Middle frontal gyrus (tissue), 1 donor: ENCODE results near the gene MAOB.
A peak's percentile ranks its signal among the peaks of the same experiment; 100 is the strongest.
"Not testable (repeated sequence)": the region's sequence is repeated elsewhere in the genome, so short reads cannot be mapped to it uniquely, and the experiment has no call there.

Experiments used
- DNase-seq: peaks from one replicate; pipeline ENCODE4 v3.0.0-alpha.2; 2015; ENCODE audit warnings: low spot score; ENCODE audit errors: extremely low spot score

Gene MAOB

DNA sequence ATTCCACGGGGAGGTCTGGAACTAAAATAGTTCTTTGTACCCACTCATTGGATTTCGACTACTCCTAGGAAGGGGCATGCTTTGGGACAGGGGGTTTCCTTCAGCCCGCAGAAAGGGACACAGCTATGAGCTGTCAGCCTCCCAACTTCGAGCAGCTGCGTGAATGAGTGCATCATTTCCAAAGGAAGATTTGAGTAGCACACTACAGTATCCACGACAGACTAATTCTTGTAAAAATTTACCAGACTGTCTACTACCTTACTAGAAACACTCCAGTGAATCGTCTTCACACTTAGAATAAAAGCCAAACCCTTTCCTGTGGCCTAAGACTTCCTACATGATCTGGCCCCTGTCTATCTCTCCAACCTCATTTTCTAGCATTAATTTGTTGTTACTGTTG lies 124.2 kb downstream of the MAOB start:
- no peak for DNase-seq

DNA sequence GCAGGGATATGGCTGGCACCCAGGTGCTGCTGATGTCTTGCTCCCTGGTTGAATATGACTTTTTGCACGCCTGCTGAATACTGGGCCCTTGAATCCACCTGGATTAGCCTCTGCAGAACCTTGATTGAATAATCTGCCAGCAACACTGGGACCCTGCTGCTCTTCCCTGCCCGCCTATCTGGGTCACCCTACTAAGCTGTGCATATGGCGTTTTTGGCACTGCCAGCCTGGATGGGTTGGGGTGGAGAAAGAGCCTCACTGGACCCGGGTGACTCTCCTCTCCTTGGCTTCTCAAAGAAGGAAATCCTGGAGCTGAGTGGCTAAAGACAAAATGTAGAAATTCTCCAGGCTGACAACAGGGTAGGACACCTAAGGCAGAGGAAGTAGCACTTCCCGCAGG lies 126.2 kb downstream of the MAOB start:
- no peak for DNase-seq

DNA sequence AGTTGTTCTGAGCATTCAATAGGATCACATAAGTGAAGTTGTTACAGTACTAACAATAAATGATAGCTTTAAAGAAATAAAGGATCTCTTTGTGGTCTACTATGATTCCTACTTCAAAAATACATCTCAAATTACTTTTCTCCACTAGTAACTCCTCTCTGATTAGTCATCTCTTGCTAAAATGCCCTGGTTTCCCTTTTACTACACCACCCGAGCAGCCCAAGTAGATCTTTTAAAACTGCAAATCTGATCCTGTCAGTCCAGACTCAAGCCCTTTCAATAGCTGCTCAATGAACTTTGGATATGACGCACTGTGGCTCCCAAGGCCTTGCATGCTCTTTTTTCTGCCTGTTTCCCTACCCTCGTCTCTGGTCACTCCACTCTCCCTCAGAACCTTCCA lies 128.6 kb downstream of the MAOB start:
- no peak for DNase-seq

DNA sequence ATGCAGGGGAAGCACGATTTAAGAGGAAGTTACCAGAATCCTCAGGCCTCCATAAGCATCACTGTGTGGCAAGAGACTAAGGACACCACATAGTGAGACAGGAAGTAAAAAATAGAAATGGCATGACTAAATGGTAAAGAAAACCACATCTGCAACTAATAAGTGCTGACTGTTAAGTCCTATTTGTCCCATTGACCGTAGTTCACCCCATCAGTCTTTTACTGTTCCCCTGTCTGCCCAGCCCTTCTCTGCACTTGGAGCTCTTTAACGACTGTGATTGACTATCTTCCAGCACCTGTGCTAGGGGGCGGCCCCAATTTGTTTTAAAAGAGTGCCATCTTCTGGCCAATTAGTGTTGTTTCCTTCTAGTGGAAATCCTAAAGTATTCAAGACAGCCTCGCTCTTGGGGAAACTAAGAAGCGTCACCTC lies 132.0 kb downstream of the MAOB start:
- peak; percentile 6 for DNase-seq

DNA sequence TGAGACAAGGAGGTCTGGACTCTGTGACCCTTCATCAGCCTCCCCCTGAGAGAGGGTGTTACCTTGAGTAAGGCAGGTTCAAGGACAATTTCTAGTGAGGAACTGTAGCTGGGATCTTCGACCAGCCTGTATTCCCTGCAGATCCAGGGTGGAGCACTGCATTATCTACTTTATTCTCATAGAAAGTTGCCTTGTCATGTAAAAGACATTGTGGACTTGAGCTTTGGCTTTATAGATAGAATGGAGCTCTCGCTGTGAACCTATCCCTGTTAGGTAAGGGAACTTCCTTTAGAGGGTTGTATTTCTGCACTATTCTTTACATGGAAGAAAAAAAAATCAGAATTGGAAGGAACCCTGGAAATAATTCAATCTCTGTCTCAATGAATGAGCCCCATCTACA lies 134.8 kb downstream of the MAOB start:
- no peak for DNase-seq

DNA sequence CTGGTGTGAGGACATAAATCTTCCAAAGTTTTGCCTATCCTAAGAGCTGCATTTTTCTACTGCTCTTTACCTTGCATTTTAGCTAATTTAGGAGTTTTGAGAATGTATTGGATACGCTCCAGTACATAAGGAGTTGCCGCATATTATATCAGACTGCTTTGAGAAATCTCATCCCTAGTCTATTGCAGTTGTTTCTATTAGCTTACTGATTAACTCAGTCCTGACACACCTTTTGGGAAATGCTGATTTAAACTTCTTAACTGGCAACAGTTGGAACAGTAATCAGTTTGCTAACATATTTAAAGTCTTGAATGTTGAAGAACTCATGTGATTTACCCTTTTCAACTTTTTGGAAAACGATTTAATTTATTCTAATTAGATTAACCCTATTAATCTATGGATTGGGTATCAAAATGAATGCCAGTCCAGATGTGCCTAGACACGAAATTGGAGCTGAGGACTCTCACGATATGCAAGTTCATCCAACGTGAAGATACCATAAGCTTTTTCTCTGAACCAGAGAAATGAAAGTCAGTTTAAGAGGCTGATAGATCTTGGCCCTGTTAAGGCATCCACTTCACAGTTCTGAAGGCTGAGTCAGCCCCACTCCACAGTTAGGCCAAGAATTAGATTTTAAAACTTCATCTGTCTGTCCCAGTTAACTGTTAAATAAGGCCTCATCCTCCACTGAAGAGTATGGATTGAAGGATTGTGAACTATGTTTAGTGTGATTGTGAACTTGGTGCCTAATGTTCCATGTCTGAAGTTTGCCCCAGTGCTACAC lies 136.1 kb downstream of the MAOB start:
- no peak for DNase-seq

DNA sequence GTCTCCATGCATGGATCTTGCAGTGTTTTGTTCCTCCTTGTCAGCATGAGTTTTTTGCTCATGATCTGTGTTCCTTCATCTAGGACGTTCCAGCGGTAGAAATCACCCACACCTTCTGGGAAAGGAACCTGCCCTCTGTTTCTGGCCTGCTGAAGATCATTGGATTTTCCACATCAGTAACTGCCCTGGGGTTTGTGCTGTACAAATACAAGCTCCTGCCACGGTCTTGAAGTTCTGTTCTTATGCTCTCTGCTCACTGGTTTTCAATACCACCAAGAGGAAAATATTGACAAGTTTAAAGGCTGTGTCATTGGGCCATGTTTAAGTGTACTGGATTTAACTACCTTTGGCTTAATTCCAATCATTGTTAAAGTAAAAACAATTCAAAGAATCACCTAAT lies 138.0 kb downstream of the MAOB start:
- no peak for DNase-seq

DNA sequence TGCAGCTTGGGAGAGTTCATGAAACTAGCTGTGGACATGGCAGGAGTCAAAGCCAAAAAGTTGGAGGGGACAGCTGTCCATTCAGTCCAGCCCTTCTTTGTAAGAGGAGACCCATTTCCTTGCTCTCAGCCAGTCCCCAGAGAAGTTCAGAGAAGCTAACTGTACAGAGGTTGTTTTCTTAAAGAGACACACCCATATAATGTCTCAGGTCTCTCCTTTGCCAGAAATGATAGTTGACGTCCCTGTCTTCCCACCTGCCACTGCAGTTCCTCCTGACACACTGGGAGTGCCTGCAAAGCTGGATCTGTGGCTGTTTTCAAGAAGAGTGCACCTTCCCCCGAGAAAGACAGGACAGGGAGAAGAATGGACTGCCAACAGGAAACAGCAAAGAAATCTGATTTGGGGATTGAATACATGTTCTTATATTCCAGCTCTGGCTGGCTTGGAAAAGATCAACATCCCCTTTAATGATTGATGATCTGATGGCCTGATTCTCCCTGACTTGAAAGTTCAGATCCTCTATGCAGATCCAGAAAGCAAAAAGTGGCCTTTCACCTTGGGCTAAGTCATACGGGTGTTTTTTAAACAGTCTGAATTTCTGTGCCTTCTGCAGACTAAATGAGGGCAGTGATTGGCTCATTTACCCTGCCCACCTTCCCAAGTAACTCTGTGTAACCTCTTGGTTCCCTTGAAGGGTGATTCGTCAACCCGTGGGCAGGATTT lies 139.0 kb downstream of the MAOB start:
- DNase-seq = no peak

DNA sequence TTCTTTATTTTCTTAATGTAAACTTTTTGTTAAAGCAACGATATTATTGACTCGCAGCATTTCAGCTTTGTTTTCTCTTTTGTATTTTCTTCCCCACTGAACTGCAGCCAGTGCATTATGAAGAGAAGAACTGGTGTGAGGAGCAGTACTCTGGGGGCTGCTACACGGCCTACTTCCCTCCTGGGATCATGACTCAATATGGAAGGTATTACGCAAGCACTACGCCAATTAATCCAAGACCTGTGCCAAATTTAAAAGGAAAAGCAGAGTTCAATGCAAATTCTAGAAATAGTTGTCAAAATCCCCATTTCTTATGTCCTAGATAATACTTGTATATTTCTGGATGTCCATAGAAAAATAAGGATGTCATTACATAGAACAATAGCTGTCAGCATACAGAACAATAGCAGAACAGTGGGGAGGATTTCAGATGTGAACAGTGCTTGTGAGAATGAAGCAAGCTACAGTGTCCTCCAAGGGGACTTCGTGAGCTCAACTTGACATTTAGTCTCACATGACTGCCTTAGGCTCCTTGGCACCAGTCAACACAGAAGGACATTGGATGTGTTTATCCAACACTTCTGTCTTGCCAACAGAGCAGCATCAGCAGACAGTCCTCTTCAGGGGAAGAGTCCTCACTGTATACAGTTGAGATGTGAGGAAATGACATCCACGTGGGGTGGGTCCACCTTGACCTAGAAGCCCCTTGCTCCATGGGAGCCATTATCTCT lies 140.2 kb downstream of the MAOB start:
- no peak for DNase-seq

DNA sequence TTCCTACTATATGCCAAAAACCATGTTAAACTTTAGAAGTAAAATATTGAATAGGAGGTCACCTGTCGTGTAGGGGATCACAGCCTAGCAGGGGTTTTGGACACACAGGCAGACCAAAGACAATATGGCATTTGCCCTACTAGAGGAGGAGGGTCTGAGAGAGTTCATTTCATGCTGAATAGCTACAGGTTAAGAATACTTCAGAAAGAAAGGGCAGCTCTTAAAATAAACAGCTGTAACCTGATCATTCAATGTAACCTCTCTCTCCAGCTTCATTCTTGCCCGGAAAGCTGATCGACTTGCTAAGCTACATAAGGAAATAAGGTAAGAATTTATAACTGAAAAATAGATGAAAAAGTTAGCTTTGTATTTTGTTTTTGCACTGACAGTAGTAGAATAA lies 146.3 kb downstream of the MAOB start:
- no peak for DNase-seq

DNA sequence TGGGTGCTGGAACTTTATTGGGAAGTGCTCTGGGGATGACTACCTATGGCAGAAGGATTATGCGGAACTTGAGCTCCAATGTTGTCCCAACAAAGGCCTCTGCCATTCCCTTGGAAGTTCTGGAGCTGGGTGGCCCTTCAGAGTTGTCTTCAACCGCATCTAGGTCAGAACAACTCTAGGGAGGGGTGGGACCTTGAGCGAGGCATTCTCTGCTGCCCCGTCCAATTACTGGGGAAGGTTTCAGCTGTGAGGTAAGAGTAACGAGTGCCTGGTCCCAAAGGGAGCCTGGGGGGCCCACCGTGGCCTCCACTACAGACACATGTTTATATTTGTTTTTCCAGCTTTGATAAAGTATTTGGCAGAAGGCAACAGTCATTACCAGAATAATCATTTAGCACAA lies 146.7 kb downstream of the MAOB start:
- no peak for DNase-seq

DNA sequence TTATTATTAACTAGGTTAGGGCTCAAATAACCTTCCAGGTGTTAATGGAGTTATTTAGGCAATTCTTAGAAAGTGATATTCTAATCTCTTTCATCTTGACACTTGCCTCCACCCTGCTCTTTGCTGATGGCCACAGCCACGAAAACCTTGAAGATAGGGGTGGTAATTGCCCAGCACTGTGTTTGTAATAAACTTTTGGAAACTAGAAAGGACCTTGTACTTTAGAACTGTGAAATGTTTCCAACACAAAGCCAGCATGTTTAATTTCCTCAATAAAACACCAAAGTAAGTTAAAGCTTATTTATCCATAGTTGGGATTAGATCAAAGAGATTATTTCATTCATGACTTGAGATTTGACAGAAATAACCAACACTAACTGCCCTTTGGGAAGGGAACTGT lies 147.8 kb downstream of the MAOB start:
- DNase-seq = no peak

DNA sequence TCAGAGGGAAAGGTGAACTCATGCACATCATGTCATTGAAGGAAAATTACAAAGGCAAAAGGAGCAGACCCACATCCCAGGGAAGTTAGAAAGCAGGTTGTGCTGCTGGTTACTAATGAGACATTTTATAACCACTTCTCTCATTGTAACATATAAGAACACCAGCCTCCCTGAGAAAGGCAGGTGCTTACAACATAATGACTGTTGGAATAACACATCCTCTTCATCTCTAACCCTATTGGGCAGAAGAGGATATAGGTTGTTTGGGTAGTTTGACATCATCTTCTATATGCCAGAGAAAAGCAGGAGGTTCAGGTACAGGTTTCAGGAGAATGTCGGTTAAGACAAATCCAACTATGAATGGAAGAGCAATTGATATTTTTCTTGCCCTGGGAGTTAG lies 148.6 kb downstream of the MAOB start:
- DNase-seq = no peak

DNA sequence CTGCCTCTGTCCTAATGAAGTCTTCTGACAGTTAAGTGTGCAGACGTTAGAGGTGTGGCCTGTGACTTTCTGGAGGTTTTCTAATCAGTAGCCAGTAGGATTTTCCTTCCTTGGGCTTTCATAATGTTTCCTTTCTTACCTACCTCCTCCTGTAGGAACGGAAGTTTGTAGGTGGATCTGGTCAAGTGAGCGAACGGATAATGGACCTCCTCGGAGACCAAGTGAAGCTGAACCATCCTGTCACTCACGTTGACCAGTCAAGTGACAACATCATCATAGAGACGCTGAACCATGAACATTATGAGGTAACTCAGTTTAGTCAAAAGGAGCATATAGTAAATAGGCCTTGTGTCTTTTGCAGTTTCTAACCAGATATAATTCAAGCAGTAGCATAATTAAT lies 151.2 kb downstream of the MAOB start:
- no peak for DNase-seq

DNA sequence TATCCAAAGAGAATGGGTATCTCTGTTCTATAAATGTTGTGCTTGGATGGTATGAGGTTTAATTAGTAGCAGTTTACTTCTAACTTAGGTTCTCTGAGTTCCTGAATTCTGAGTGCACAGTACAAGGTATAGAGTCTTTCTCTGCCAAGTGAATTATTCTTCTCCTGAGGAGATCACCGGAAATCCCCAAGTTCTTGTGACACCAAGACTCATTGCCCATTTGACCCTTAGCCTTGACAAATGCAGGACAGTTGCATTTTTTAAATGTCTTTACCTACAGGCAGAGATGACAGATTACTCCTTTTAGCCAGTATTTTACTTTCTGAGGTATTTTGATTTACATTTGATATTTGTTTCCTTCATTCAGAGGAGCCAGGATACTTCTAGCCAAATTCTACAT lies 153.3 kb downstream of the MAOB start:
- DNase-seq = no peak

DNA sequence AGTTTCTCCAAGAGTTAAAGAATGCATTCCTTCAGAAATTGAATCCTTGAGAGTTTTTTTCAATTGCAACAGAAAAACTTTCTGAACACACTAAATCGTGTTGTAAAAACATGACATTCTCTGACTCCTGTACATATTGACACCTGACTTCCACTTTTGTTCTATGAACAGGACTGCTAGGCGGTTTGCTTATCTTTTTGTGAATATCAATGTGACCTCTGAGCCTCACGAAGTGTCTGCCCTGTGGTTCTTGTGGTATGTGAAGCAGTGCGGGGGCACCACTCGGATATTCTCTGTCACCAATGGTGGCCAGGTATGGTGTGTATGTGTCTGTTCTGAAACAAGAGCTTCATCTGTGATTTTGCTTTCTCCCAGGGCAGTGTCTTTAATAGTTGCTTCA lies 154.2 kb downstream of the MAOB start:
- no peak for DNase-seq

DNA sequence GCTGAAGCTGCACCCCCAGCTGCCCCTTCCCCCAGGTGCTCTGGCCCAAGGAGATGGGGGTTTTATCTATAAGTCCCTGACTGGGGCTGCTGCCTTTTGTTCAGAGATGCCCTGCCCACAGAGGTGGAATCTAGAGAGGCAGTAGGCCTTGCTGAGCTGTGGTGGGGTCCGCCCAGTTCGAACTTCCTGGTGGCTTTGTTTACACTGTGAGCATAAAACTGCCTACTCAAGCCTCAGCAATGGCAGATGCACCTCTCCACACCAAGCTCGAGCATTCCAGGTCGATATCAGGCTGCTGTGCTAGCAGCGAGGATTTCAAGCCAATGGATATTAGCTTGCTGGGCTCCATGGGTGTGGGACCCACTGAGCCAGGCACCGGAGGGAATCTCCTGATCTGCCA lies 155.0 kb downstream of the MAOB start:
- DNase-seq = not testable (repeated sequence)

DNA sequence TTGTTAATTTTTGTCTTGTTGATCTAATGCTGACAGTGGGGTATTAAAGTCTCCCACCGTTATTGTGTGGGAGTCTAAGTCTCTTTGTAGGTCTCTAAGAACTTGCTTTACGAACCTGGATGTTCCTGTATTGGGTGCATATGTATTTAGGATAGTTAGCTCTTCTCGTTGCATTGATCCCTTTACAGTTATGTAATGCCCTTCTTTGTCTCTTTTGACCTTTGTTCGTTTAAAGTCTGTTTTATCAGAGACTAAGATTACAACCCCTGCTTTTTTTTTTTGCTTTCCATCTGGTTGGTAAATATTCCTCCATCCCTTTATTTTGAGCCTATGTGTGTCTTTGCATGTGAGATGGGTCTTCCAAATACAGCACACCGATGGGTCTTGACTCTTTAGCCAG lies 157.0 kb downstream of the MAOB start:
- DNase-seq = not testable (repeated sequence)

DNA sequence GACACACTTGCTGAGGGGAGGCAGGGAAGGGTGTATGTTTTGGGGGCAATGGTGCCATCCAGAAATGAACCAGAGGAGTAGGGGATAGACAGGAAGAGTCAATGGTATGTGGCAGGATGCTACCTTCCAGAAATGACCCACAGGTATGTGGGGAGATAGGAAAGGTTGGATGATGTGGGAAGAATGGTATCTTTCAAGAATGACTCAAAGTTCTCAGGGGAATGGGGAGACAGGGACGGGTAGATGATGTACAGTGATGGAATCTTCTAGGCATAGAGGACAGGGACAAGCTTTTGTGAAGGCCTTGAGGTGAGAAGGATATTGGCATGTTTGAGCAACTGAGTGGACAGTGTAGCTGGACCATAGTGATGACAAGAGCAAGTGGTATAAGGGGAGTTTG lies 161.3 kb downstream of the MAOB start:
- no peak for DNase-seq

DNA sequence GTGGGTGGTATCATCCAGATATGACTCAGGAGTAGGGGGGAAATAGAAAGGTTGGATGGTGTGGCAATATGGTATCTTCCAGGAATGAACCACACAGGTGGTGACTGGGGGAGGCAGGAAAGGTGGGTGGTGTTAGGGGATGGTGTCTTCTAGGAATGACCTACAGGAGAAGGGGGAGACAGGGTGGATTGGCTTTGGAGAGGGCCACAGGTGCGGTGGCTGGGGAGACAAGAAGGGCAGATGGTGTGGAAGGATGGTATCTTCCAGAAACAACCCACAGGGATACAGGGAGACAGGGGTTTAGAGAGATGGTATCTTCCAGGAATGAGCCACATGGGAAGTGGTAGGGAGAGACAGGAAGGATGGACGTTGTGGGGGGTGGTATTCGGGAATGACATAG lies 162.2 kb downstream of the MAOB start:
- no peak for DNase-seq

DNA sequence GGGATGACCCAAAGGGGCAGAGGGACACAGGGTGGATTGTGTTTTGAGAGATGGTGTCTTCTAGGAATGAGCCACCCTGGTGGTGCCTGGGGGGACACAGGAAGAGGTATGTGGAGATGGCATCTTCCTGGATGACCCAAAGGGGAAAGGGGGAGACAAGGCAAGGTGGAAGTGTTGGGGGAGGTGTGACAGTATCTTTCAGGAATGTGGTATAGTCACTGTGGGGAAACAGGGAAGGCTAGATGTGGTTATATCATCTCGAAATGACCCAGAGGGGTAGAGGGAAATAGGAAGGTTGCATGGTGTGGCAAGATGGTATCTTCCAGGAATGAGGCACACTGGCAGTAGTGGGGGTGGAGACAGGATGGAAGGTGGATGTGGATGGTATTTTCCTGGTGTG lies 163.3 kb downstream of the MAOB start:
- no peak for DNase-seq

DNA sequence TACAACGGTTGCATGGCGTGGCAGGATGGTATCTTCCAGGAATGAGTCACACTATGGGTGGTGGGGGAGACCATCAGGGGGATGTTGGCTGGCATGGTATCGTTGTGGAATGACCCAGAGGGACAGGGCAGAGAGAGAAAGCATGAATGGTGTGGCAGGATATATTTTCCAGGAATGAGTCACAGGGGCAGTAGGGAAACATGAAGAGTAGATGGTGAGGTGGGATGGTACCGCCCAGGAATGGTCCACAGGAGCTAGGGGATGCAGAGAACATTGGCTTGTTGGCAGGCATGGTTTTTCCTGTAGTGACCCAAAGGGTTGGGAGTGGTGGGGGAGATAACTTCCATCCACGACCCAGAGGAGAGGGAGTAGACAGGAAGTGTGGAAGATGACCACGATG lies 163.7 kb downstream of the MAOB start:
- no peak for DNase-seq
